Activated T-helper 1 cell treated with anti-CD3 and anti-CD28 coated beads, Interleukin-12 subunit alpha, Interleukin-12 subunit beta, Interleukin-2, Interleukin-4 antibody, amounts not matched to agents 30 ng/mL and 10 ng/mL and 1 ng/mL, durations not matched to agents 14 hours and 24 hours and 36 hours (primary cell): ENCODE results near the gene GNA14. TPM values are rescaled to one million over a fixed set of nuclear protein-coding genes. Genes with fewer than 3 reads are reported as not detected.
"Not testable (repeated sequence)": the region's sequence is repeated elsewhere in the genome, so short reads cannot be mapped to it uniquely, and the experiment has no call there.

ENCODE experiments used
- DNase-seq: peaks from one replicate; pipeline ENCODE4 v3.0.0; 2021; ENCODE audit warnings: low spot score
- H3K27ac Mint-ChIP-seq: one replicate; pipeline ENCODE4 v1.8.0; 2021; ENCODE audit warnings: mild to moderate bottlenecking, mixed read lengths
- H3K27me3 Mint-ChIP-seq: one replicate; pipeline ENCODE4 v1.8.0; 2022; ENCODE audit warnings: mild to moderate bottlenecking, moderate library complexity, mixed read lengths; ENCODE audit not compliant: insufficient read depth
- H3K36me3 Mint-ChIP-seq: one replicate; pipeline ENCODE4 v1.8.0; 2021; ENCODE audit warnings: low read depth, mixed read lengths
- H3K4me1 Mint-ChIP-seq: one replicate; pipeline ENCODE4 v1.8.0; 2021; ENCODE audit warnings: low read depth, mixed read lengths
- H3K4me3 Mint-ChIP-seq: one replicate; pipeline ENCODE4 v1.8.0; 2021; ENCODE audit warnings: mild to moderate bottlenecking, moderate library complexity, mixed read lengths
- H3K9me3 Mint-ChIP-seq: one replicate; pipeline ENCODE4 v1.8.0; 2021; ENCODE audit warnings: mixed read lengths
- intact Hi-C: fragments of 100-400 bp; cut with micrococcal nuclease; formaldehyde crosslinking; loops from one replicate; pipeline ENCODE4 v1.15.1; 2024
- total RNA-seq: library from RNA; stranded (reverse); gene quantifications from 2 replicates; pipeline ENCODE4 v1.2.3, GENCODE V29; 2022

GNA14 gene
- total RNA-seq, 1 donor from 2014 or later: not detected

DNA sequence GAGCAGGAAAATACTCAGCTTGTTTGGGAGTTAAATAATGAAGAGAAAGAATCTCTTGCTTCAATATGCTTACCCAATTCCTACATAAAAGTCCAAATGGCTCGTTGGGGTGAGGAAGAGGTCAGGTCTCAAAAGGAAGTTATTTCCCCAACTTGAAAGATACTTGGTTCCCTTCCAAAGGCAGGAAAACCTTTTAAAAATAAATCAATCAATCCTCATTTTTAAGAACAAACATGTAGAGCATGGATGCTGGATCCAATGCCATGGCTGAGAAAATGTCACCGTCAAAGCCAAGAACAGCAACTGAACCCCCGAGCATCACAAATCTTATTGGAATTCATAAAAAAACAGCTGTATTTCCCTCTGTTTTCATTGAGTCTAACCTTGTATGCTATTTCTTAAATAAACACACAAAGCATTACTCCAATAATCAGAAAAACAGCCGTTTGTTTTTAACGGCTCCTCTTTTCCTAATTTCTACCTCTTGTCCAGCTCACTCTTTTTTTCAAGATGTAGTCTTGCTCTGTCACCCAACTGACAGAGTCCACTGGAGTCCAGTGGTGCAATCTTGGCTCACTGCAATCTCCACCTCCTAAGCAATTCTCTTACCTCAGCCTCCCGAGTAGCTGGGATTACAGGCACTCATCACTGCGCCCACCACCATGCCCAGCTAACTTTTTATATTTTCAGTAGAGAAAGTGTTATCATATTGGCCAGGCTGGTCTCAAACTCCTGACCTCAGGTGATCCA is 140.7 kb downstream of the GNA14 start:
- intact Hi-C loops: no loop called here
- Mint-ChIP-seq H3K4me1 (no peaks in the 10 kb centered on the region), H3K27me3 (no peaks in the 10 kb centered on the region), H3K36me3 (no peaks in the 10 kb centered on the region), H3K9me3 (no peaks in the 10 kb centered on the region), H3K27ac (no peak overlapping the region), H3K4me3 (no peak overlapping the region)
- DNase-seq: no peak

DNA sequence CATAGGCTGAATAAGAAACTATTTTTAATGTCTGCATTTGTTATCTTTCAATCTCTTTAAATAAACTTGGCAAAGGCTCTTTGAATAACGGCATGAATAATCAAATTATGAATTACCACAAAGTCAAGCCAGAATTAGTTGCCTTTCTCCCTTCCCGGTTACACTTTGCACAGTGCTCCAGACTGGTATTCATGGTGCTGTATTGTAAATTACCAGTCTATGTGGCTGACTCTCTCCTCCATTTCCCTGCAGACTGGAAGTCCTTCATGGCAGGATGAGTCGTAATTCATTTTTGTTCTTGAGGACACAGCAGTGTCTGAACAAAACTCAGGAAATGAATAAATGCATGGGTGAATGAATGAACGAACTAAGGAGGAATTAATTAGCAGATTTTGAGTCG is 142.9 kb downstream of the GNA14 start:
- DNase-seq: no peak
- H3K9me3 Mint-ChIP-seq: no peaks in the 10 kb centered on the region
- H3K27ac Mint-ChIP-seq: no peak overlapping the region
- H3K36me3 Mint-ChIP-seq: no peaks in the 10 kb centered on the region
- no peaks in the 10 kb centered on the region for H3K27me3 Mint-ChIP-seq
- intact Hi-C loops: no loop called here
- H3K4me1 Mint-ChIP-seq: no peaks in the 10 kb centered on the region
- H3K4me3 Mint-ChIP-seq: no peak overlapping the region

DNA sequence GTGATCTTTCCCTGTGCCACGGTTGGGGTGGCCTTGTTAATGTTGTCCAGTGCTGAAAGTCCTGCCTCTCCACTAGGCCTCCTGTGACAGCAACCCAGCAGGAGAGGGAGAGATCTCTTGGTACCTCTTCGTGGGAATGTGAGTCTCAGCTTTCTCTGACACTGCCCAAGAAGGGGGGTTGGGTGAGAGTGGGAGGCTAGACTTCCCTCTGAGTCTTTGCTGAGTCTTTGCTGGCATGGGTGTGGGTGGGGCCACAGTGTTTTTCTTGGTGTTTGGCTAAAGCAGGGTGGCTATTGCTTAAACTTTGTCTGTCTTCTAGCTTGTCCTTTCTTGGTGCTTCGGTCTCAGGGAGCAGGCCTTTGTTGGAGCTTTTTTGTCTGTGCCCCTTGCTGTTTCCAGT is 145.6 kb downstream of the GNA14 start:
- intact Hi-C loops: no loop called here
- Mint-ChIP-seq H3K4me1 (no peaks in the 10 kb centered on the region), H3K9me3 (no peaks in the 10 kb centered on the region), H3K36me3 (no peaks in the 10 kb centered on the region), H3K27me3 (no peaks in the 10 kb centered on the region), H3K4me3 (no peak overlapping the region), H3K27ac (no peak overlapping the region)
- no peak for DNase-seq

DNA sequence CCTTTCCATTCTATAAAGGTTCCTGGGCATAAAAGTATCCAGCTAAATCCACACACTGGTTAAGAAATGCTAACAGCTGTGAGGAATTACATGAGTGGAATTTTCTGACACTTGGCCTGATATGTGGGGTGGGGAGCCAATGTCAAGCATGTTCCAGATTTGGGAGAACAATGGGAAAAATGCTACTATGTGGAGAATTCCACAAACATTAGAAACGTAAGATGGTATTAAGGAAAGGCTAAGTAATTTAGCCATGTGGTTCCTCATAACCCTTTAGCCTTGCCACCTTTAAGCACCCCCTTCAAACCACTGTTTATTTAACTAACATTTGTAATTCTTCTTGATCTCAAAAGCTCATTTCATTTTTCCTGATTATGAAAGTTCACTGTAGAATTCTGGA is 149.2 kb downstream of the GNA14 start:
- intact Hi-C loops: no loop called here
- H3K27me3 Mint-ChIP-seq: peaks cover 3% of the 10 kb centered on the region
- no peak for DNase-seq
- no peaks in the 10 kb centered on the region for H3K36me3 Mint-ChIP-seq
- H3K9me3 Mint-ChIP-seq: no peaks in the 10 kb centered on the region
- H3K4me3 Mint-ChIP-seq: no peak overlapping the region
- H3K4me1 Mint-ChIP-seq: no peaks in the 10 kb centered on the region
- H3K27ac Mint-ChIP-seq: no peak overlapping the region

DNA sequence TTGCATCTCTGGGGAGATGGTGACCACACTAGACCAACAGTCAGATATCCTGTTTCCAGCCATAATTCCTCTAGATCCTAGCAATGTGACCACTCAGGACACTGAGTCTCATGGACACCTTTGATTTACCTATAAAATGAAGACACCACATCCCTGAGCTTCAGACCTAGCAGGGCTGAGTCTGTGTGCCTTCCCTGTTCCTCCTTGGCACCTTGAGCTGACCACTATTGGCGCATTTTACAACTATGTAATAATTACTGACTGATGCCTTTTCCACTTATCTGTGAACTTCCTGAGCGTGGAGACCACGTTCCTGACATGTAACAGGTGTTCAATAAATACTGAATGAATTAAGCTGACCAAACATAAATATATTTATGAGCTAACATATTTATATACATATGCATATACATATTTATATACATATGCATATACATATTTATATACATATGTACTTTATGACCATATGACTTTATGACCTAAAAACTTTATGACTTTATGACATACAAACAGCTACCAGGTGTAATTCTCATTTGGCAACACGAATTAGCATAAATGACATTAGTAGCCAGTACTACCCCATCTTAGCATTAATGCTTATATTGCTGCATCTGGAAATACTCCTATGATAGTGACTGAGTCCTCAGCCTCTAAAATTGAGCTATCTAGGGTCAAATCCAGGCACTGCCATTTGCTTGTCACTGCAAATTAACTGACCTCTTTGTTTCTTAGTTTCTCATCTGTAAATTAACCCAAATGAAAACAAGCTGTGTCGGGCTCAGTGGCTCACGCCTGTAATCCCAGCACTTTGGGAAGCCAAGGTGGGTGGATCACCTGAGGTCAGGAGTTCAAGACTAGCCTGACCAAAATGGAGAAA is 150.6 kb downstream of the GNA14 start:
- Mint-ChIP-seq H3K36me3 (no peaks in the 10 kb centered on the region), H3K27me3 (peaks cover 6% of the 10 kb centered on the region), H3K4me1 (no peaks in the 10 kb centered on the region), H3K9me3 (no peaks in the 10 kb centered on the region), H3K27ac (no peak overlapping the region), H3K4me3 (no peak overlapping the region)
- intact Hi-C loops: no loop called here
- DNase-seq: no peak

DNA sequence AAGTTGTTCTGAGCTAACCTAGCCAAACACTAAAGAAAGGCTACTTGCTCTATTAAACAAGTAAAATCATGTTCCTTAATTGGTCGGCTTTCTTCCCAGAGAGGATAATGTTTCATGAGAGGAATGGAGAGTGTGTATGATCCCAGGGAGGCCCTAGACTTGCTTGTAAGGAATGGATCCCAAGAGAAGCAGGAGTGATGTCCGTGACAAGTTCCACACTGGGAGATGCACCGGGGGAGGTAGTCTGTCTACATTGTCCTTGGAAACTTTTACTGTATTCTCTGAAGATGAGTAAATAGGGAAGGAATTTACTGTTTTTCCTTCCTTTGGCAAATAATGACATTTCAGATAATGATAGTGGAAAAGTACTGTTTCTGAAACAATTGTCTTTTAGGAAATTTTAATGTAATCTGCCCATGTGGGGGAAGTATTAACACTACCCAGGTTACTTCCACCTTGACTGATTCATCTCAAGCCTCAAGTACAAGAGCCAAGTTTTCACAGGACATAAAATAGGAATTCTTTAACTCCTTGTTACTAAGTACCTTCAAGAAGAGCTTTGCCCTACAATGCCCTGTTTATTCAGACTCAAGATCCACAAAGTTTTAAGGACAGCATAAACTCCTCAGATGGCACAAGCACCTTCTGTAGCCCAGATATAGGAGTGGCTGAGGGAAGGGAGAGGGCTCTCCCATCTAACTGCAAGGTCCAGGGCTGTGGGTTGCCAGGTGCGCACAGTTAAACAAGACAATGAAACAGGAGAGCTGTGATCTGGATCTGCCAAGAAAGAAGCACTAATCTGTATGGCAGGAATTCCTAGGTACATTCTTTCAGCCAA is 152.1 kb downstream of the GNA14 start:
- DNase-seq: no peak
- intact Hi-C loops: no loop called here

DNA sequence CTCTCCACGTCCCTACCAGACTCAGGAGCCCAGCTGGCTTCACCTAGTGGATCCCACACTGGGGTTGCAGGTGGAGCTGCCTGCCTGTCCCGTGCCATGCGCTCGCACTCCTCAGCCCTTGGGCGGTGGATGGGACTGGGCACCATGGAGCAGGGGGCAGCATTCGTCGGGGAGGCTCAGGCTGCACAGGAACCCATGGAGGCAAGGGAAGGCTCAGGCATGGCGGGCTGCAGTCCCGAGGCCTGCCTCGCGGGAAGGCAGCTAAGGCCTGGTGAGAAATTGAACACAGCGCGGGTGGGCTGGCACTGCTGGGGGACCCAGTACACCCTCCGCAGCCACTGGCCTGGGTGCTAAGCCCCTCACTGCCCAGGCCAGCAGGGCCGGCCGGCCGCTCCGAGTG is 157.8 kb downstream of the GNA14 start:
- H3K36me3 Mint-ChIP-seq, H3K27me3 Mint-ChIP-seq, intact Hi-C loops, H3K4me3 Mint-ChIP-seq, DNase-seq, H3K27ac Mint-ChIP-seq: not testable (repeated sequence)
- peaks cover 29% of the 10 kb centered on the region for H3K4me1 Mint-ChIP-seq
- peaks cover 17% of the 10 kb centered on the region for H3K9me3 Mint-ChIP-seq

More for the DNA sequence above, 152.1 kb downstream of the GNA14 start:
- Mint-ChIP-seq H3K36me3 (no peaks in the 10 kb centered on the region), H3K4me1 (no peaks in the 10 kb centered on the region), H3K27ac (no peak overlapping the region), H3K9me3 (peaks cover 4% of the 10 kb centered on the region), H3K27me3 (peaks cover 6% of the 10 kb centered on the region), H3K4me3 (no peak overlapping the region)

DNA sequence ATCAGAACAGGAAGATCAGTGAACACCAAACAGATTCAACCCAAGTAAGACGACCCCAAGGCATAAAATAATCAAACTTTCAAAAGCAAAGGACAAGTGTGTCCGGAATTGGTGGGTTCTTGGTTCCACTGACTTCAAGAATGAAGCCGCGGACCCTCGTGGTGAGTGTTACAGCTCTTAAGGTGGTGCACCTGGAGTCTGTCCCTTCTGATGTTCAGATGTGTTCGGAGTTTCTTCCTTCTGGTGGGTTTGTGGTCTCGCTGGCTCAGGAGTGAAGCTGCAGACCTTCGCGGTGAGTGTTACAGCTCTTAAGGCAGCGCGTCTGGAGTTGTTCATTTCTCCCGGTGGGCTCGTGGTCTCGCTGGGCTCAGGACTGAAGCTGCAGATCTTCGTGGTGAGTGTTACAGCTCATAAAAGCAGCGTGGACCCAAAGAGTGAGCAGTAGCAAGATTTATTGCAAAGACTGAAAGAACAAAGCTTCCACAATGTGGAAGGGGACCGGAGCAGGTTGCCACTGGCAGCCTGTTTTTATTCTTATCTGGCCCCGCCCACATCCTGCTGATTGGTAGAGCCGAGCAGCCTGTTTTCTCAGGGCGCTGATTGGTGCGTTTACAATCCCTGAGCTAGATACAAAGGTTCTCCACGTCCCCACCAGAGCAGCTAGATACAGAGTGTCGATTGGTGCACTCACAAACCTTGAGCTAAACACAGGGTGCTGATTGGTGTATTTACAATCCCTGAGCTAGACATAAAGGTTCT is 158.5 kb downstream of the GNA14 start:
- peak overlapping the region; percentile 82 for H3K4me3 Mint-ChIP-seq
- H3K27me3 Mint-ChIP-seq, DNase-seq, intact Hi-C loops, H3K36me3 Mint-ChIP-seq: not testable (repeated sequence)
- peaks cover 17% of the 10 kb centered on the region for H3K9me3 Mint-ChIP-seq
- peaks cover 29% of the 10 kb centered on the region for H3K4me1 Mint-ChIP-seq
- peak overlapping the region; percentile 10 for H3K27ac Mint-ChIP-seq

DNA sequence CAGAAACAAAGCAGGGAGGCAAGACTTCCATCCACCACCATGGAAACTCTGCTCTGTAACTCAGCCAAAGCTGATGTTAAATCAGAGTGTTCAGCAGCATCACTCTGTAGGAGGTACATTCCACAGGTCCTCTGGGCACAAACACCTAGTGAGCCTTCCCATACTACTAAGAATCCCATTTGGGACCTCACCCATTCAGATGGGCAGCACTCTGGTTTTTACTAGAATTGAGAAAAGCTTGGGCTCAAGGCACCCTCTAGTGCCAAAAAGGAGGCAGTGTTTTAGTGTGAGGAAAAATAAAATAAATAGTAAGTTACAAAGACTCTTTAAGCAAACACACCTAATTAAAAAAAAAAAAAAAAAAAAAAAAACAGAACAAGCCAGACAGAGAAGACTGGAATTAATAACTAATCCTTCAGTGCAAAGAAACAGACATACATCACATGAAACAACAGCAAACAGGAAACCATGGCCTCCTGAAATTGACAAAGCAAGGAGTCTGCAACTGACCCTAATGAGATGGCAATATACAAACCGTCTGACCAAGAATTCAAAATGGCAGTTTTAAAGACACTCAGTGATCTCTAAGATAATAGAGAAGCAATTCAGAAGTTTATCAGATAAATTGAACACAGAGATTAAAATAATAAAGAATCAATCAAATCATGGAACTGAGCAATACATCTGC is 159.5 kb downstream of the GNA14 start:
- Mint-ChIP-seq H3K36me3 (no peaks in the 10 kb centered on the region), H3K27me3 (peaks cover 1% of the 10 kb centered on the region), H3K9me3 (peaks cover 17% of the 10 kb centered on the region), H3K27ac (no peak overlapping the region), H3K4me3 (peak overlapping the region; percentile 82), H3K4me1 (peaks cover 29% of the 10 kb centered on the region)
- intact Hi-C loops: loop anchor here (1.0 kb wide), 3 partner anchors 30 to 321 kb away; no protein-coding TSS in a partner anchor
- no peak for DNase-seq

DNA sequence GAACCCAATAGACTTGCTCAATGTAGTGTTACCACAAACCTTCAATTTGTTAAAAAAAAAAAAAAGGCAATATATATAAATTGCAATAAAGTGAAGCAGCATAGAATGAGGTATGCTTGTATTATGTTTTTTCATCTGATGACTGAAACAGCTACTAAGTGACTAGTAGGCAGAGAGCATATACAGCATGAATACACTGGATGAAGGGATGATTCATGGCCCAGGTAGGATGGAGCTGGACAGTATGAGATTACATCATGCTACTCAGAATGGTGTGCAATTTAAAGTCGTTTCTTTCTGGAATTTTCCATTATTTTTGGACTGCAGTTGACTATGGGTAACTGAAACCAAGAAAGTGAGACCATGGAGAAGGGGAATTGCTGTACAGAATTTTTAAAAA is 161.2 kb downstream of the GNA14 start:
- H3K27ac Mint-ChIP-seq: no peak overlapping the region
- peaks cover 4% of the 10 kb centered on the region for H3K36me3 Mint-ChIP-seq
- no peak overlapping the region for H3K4me3 Mint-ChIP-seq
- peaks cover 19% of the 10 kb centered on the region for H3K9me3 Mint-ChIP-seq
- peaks cover 29% of the 10 kb centered on the region for H3K4me1 Mint-ChIP-seq
- no peak for DNase-seq
- peaks cover 2% of the 10 kb centered on the region for H3K27me3 Mint-ChIP-seq
- intact Hi-C loops: loop anchor here (1.0 kb wide), 1 partner anchor 11 kb away; no protein-coding TSS in a partner anchor

DNA sequence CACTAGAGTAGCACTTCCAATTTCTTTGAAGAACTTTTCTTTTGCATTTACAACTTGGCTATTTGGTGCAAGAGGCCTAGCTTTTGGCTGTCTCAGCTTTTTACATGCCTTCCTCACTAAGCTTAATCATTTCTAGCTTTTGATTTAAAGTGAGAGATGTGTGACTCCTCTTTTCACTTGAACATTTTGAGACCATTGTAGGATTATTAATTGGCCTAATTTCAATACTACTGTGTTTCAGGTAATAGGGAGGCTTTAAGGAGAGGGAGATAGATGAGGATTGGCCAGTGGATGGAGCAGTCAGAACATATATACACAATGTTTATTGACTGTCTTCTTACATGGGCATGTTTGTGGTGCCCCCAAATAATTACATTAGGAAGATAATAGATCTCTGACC is 161.7 kb downstream of the GNA14 start:
- H3K4me1 Mint-ChIP-seq: peaks cover 29% of the 10 kb centered on the region
- DNase-seq: no peak
- H3K36me3 Mint-ChIP-seq: peaks cover 4% of the 10 kb centered on the region
- intact Hi-C loops: loop anchor here (1.0 kb wide), 1 partner anchor 10 kb away; no protein-coding TSS in a partner anchor
- H3K9me3 Mint-ChIP-seq: peaks cover 19% of the 10 kb centered on the region
- no peak overlapping the region for H3K4me3 Mint-ChIP-seq
- H3K27ac Mint-ChIP-seq: no peak overlapping the region
- H3K27me3 Mint-ChIP-seq: peaks cover 2% of the 10 kb centered on the region
